GM18870 (cell line): Measurements from ENCODE around the gene RPS15A.
"Not testable (repeated sequence)": the region's sequence is repeated elsewhere in the genome, so short reads cannot be mapped to it uniquely, and the experiment has no call there.

ENCODE experiments used
- ATAC-seq: cut with Tn5 transposase; IDR thresholded peaks from one replicate; pipeline ENCODE4 v1.9.1; 2021; ENCODE audit warnings: moderate library complexity; ENCODE audit not compliant: unreplicated experiment

RPS15A gene

DNA sequence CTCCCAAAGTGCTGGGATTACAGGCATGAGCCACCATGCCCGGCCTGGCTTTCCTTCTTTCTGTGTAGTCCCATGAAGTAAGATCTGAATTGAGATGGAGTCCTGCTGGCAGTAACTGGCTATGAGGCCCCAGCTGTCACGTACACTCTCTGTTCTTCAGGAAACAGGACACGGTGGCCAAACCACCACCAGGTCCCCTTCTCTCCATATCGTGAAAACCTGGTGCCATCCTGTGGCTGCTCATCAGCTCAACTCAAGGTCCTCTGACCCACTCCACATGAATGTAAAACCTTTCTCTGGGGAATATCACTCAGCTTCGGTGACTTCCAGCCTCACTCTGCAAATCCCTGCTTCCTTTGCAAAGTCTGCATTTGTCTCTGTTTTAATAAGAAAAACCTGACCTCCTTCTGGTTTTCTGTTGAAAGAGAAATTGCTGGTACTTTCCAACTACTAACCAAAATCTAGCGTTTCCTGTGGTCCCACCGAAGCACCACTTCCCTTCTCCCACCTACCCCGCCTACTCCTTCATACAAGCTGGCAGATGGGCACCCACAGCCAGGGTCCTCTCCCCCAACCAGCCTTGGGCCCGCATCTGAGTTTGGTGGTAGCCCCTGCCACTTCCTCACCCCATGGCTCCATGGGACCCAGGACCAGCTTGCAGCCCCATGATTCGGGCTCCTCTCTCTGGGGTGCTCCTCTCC lies 32.0 kb downstream of the RPS15A start:
- ATAC-seq = not testable (repeated sequence)

DNA sequence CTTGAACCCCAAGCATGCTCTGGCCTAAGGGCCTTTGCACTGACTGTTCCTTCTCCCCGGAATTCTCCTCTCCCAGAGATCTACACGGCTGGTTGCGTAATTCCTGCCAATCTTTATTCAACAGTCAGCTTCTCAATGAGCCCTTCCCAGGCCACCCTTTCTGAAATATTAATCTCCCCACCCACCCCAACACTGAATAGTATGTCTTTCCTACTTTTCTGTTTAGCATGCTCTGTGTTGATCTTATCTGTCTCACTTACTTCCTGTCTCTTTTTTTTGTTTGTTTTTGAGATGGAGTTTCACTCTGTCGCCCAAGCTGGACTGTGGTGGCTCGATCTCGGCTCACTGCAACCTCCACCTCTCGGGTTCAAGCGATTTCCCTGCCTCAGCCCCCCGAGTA lies 33.5 kb downstream of the RPS15A start:
- ATAC-seq = not testable (repeated sequence)

- ATAC-seq = not testable (repeated sequence)
These were observed 47.3 kb downstream of the RPS15A start for GRCh38 chr16:18742870-18743269.

GRCh38 chr16:18740027-18740426 lies 50.1 kb downstream of the RPS15A start:
- not testable (repeated sequence) for ATAC-seq

GRCh38 chr16:18738768-18739167 lies 51.4 kb downstream of the RPS15A start:
- ATAC-seq = not testable (repeated sequence)

- not testable (repeated sequence) for ATAC-seq
These were observed 55.9 kb downstream of the RPS15A start for GRCh38 chr16:18734279-18734678.
